HL-60 (cell line): ENCODE measurements around the gene XAGE2.

Experiments
- DNase-seq, 2 experiments: peaks; one replicate each; pipeline ENCODE4 v3.0.0-alpha.2; 2010 to 2020; ENCODE audit warnings: low read depth in 1 of 2, low spot score in 1 of 2
- H3K27ac ChIP-seq: fragments of 250-450 bp; sonication (Bioruptor Pico); replicated peaks from 2 replicates; pipeline ENCODE4 v1.5.1; 2020; ENCODE audit warnings: mild to moderate bottlenecking, moderate library complexity
- H3K27me3 ChIP-seq: fragments of 250-450 bp; sonication (Bioruptor Pico); 2 replicates; pipeline ENCODE4 v1.5.1; 2021; ENCODE audit warnings: mild to moderate bottlenecking, moderate library complexity; ENCODE audit not compliant: insufficient read depth, poor library complexity, severe bottlenecking
- H3K4me3 ChIP-seq: replicated peaks from 2 replicates; pipeline ENCODE4 v1.5.1; 2011; ENCODE audit warnings: mild to moderate bottlenecking, control low read depth, low read length; ENCODE audit not compliant: insufficient read depth
- GABPA ChIP-seq: IDR thresholded peaks from 2 replicates; pipeline ENCODE4 v1.6.1; 2012; ENCODE audit warnings: low read depth
- POLR2AphosphoS5 ChIP-seq: IDR thresholded peaks from 2 replicates; pipeline ENCODE4 v1.6.1; 2012; ENCODE audit warnings: low read depth
- SPI1 ChIP-seq: IDR thresholded peaks from 2 replicates; pipeline ENCODE4 v1.6.1; 2012; ENCODE audit warnings: low read depth, mild to moderate bottlenecking, borderline replicate concordance
- TF ChIP-seq, protein P1 (sequence below): IDR thresholded peaks from one replicate; pipeline ENCODE4 v1.5.1; 2011; ENCODE audit warnings: low read length, control low read depth, inconsistent platforms; ENCODE audit not compliant: insufficient read depth
- TF ChIP-seq, protein P2 (sequence below): IDR thresholded peaks from 2 replicates; pipeline ENCODE4 v1.6.1; 2012; ENCODE audit warnings: low read depth; ENCODE audit not compliant: insufficient replicate concordance

Gene XAGE2

GRCh38 chrX:52346174-52347165, 22.4 kb upstream of the XAGE2 start:
- no peak for DNase-seq
- TF ChIP-seq, protein P1, sequence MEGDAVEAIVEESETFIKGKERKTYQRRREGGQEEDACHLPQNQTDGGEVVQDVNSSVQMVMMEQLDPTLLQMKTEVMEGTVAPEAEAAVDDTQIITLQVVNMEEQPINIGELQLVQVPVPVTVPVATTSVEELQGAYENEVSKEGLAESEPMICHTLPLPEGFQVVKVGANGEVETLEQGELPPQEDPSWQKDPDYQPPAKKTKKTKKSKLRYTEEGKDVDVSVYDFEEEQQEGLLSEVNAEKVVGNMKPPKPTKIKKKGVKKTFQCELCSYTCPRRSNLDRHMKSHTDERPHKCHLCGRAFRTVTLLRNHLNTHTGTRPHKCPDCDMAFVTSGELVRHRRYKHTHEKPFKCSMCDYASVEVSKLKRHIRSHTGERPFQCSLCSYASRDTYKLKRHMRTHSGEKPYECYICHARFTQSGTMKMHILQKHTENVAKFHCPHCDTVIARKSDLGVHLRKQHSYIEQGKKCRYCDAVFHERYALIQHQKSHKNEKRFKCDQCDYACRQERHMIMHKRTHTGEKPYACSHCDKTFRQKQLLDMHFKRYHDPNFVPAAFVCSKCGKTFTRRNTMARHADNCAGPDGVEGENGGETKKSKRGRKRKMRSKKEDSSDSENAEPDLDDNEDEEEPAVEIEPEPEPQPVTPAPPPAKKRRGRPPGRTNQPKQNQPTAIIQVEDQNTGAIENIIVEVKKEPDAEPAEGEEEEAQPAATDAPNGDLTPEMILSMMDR, result no peak
- no peak for TF ChIP-seq POLR2AphosphoS5
- TF ChIP-seq, protein P2, sequence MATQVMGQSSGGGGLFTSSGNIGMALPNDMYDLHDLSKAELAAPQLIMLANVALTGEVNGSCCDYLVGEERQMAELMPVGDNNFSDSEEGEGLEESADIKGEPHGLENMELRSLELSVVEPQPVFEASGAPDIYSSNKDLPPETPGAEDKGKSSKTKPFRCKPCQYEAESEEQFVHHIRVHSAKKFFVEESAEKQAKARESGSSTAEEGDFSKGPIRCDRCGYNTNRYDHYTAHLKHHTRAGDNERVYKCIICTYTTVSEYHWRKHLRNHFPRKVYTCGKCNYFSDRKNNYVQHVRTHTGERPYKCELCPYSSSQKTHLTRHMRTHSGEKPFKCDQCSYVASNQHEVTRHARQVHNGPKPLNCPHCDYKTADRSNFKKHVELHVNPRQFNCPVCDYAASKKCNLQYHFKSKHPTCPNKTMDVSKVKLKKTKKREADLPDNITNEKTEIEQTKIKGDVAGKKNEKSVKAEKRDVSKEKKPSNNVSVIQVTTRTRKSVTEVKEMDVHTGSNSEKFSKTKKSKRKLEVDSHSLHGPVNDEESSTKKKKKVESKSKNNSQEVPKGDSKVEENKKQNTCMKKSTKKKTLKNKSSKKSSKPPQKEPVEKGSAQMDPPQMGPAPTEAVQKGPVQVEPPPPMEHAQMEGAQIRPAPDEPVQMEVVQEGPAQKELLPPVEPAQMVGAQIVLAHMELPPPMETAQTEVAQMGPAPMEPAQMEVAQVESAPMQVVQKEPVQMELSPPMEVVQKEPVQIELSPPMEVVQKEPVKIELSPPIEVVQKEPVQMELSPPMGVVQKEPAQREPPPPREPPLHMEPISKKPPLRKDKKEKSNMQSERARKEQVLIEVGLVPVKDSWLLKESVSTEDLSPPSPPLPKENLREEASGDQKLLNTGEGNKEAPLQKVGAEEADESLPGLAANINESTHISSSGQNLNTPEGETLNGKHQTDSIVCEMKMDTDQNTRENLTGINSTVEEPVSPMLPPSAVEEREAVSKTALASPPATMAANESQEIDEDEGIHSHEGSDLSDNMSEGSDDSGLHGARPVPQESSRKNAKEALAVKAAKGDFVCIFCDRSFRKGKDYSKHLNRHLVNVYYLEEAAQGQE, result no peak
- TF ChIP-seq GABPA, result no peak
- TF ChIP-seq SPI1, result no peak
- Histone ChIP-seq H3K27ac (no peak overlapping the region), H3K27me3 (no peaks in the 10 kb centered on the region), H3K4me3 (no peak overlapping the region)

GRCh38 chrX:52349681-52350080, 19.1 kb upstream of the XAGE2 start:
- Histone ChIP-seq H3K27me3 (no peaks in the 10 kb centered on the region), H3K27ac (no peak overlapping the region), H3K4me3 (no peak overlapping the region)
- no peak for DNase-seq
- TF ChIP-seq, protein P2, result no peak
- TF ChIP-seq, protein P1, result no peak
- TF ChIP-seq GABPA, result no peak
- no peak for TF ChIP-seq POLR2AphosphoS5
- TF ChIP-seq SPI1, result no peak

- Histone ChIP-seq H3K27ac (no peak overlapping the region), H3K4me3 (no peak overlapping the region), H3K27me3 (no peaks in the 10 kb centered on the region)
- DNase-seq, result no peak
- no peak for TF ChIP-seq GABPA
- no peak for TF ChIP-seq SPI1
- TF ChIP-seq, protein P1, result no peak
- TF ChIP-seq, protein P2, result no peak
- TF ChIP-seq POLR2AphosphoS5, result no peak
Measured at GRCh38 chrX:52352551-52352950, 16.3 kb upstream of the XAGE2 start.
